HG02884 (cell line): Measurements from ENCODE around the gene UROD.
"Not testable (repeated sequence)": the region's sequence is repeated elsewhere in the genome, so short reads cannot be mapped to it uniquely, and the experiment has no call there.

Experiments
- ATAC-seq: cut with Tn5 transposase; IDR thresholded peaks from one replicate; pipeline ENCODE4 v1.9.1; 2021; ENCODE audit warnings: mild to moderate bottlenecking, moderate library complexity; ENCODE audit not compliant: unreplicated experiment

Gene UROD

GRCh38 chr1:45038240-45038639 lies 26.2 kb downstream of the UROD start:
- no peak for ATAC-seq

- no peak for ATAC-seq
Measured at GRCh38 chr1:45038661-45039364, 26.8 kb downstream of the UROD start.

- no peak for ATAC-seq
Measured at GRCh38 chr1:45040297-45040696, 28.2 kb downstream of the UROD start.

GRCh38 chr1:45043094-45043493 lies 31.0 kb downstream of the UROD start:
- ATAC-seq, result no peak

GRCh38 chr1:45044916-45045315 lies 32.9 kb downstream of the UROD start:
- ATAC-seq, result no peak

GRCh38 chr1:45047032-45047431 lies 35.0 kb downstream of the UROD start:
- no peak for ATAC-seq

- ATAC-seq, result no peak
Measured at GRCh38 chr1:45051005-45051772, 39.1 kb downstream of the UROD start.

GRCh38 chr1:45057542-45057941 lies 45.5 kb downstream of the UROD start:
- ATAC-seq, result no peak

GRCh38 chr1:45059829-45060228 lies 47.8 kb downstream of the UROD start:
- no peak for ATAC-seq

- not testable (repeated sequence) for ATAC-seq
Measured at GRCh38 chr1:45062463-45062862, 50.4 kb downstream of the UROD start.

- ATAC-seq, result no peak
Measured at GRCh38 chr1:45065083-45065482, 53.0 kb downstream of the UROD start.
